Activated T-helper 17 cell treated with anti-CD3 and anti-CD28 coated beads, Interleukin-2, amount 50 U/mL, for 72 hours (primary cell): Measurements from ENCODE around the gene ONECUT3. TPM values are rescaled to one million over a fixed set of nuclear protein-coding genes. Genes with fewer than 3 reads are reported as not detected.

Source experiments
- ATAC-seq: fragments of 150-1000 bp; cut with Tn5 transposase; replicated peaks from 2 replicates; pipeline ENCODE4 v1.10.0; 2021; ENCODE audit warnings: mild to moderate bottlenecking, moderate library complexity
- H3K27ac Mint-ChIP-seq: one replicate; pipeline ENCODE4 v1.8.0; 2022; ENCODE audit warnings: mixed read lengths
- H3K27me3 Mint-ChIP-seq: one replicate; pipeline ENCODE4 v1.8.0; 2022; ENCODE audit warnings: mixed read lengths
- H3K36me3 Mint-ChIP-seq: one replicate; pipeline ENCODE4 v1.8.0; 2022; ENCODE audit warnings: low read depth, mild to moderate bottlenecking, mixed read lengths
- H3K4me1 Mint-ChIP-seq: one replicate; pipeline ENCODE4 v1.8.0; 2022; ENCODE audit warnings: mixed read lengths
- H3K4me3 Mint-ChIP-seq: one replicate; pipeline ENCODE4 v1.8.0; 2022; ENCODE audit warnings: mild to moderate bottlenecking, mixed read lengths
- H3K9me3 Mint-ChIP-seq: one replicate; pipeline ENCODE4 v1.8.0; 2022; ENCODE audit warnings: mixed read lengths
- total RNA-seq, 2 donors: library from RNA; stranded (reverse); gene quantifications; one replicate each; pipeline ENCODE4 v1.2.3, GENCODE V29; 2022

The ONECUT3 gene
- total RNA-seq, 2 donors from 2014 or later = not detected

- Mint-ChIP-seq H3K27ac (peak overlapping the region; percentile 67), H3K27me3 (no peaks in the 10 kb centered on the region), H3K4me1 (peaks cover 12% of the 10 kb centered on the region), H3K4me3 (peak overlapping the region; percentile 92), H3K36me3 (peaks cover 13% of the 10 kb centered on the region), H3K9me3 (no peaks in the 10 kb centered on the region)
- ATAC-seq = no peak
Observed at GRCh38 chr19:1813192-1814182, 60.2 kb downstream of the ONECUT3 start.

GRCh38 chr19:1814391-1814790, 61.1 kb downstream of the ONECUT3 start:
- Mint-ChIP-seq H3K27me3 (no peaks in the 10 kb centered on the region), H3K27ac (no peak overlapping the region), H3K9me3 (no peaks in the 10 kb centered on the region), H3K36me3 (peaks cover 13% of the 10 kb centered on the region), H3K4me1 (peaks cover 12% of the 10 kb centered on the region), H3K4me3 (no peak overlapping the region)
- no peak for ATAC-seq

GRCh38 chr19:1814833-1815604, 61.7 kb downstream of the ONECUT3 start:
- ATAC-seq = no peak
- Mint-ChIP-seq H3K4me3 (no peak overlapping the region), H3K36me3 (peaks cover 16% of the 10 kb centered on the region), H3K27ac (no peak overlapping the region), H3K27me3 (no peaks in the 10 kb centered on the region), H3K9me3 (no peaks in the 10 kb centered on the region), H3K4me1 (peaks cover 12% of the 10 kb centered on the region)

GRCh38 chr19:1815605-1816529, 62.6 kb downstream of the ONECUT3 start:
- H3K27me3 Mint-ChIP-seq = no peaks in the 10 kb centered on the region

GRCh38 chr19:1816530-1817298, 63.4 kb downstream of the ONECUT3 start:
- Mint-ChIP-seq H3K9me3 (no peaks in the 10 kb centered on the region), H3K36me3 (peaks cover 32% of the 10 kb centered on the region), H3K27me3 (no peaks in the 10 kb centered on the region), H3K4me1 (peaks cover 7% of the 10 kb centered on the region), H3K4me3 (no peak overlapping the region), H3K27ac (no peak overlapping the region)
- no peak for ATAC-seq

More at GRCh38 chr19:1815605-1816529, 62.6 kb downstream of the ONECUT3 start:
- no peak for ATAC-seq
- Mint-ChIP-seq H3K36me3 (peaks cover 24% of the 10 kb centered on the region), H3K4me3 (no peak overlapping the region), H3K27ac (no peak overlapping the region), H3K4me1 (peaks cover 12% of the 10 kb centered on the region), H3K9me3 (no peaks in the 10 kb centered on the region)

GRCh38 chr19:1817553-1818179, 64.4 kb downstream of the ONECUT3 start:
- Mint-ChIP-seq H3K4me1 (peaks cover 5% of the 10 kb centered on the region), H3K36me3 (peaks cover 40% of the 10 kb centered on the region), H3K27me3 (no peaks in the 10 kb centered on the region), H3K4me3 (no peak overlapping the region), H3K9me3 (no peaks in the 10 kb centered on the region), H3K27ac (no peak overlapping the region)
- no peak for ATAC-seq

- no peaks in the 10 kb centered on the region for H3K9me3 Mint-ChIP-seq
- ATAC-seq = no peak
Observed at GRCh38 chr19:1818549-1819195, 65.4 kb downstream of the ONECUT3 start.

GRCh38 chr19:1819341-1820255, 66.3 kb downstream of the ONECUT3 start:
- Mint-ChIP-seq H3K36me3 (peaks cover 53% of the 10 kb centered on the region), H3K27me3 (no peaks in the 10 kb centered on the region), H3K27ac (no peak overlapping the region), H3K4me3 (no peak overlapping the region), H3K9me3 (no peaks in the 10 kb centered on the region), H3K4me1 (no peaks in the 10 kb centered on the region)
- ATAC-seq = no peak

More at GRCh38 chr19:1818549-1819195, 65.4 kb downstream of the ONECUT3 start:
- H3K27me3 Mint-ChIP-seq = no peaks in the 10 kb centered on the region
- no peak overlapping the region for H3K4me3 Mint-ChIP-seq
- H3K4me1 Mint-ChIP-seq = no peaks in the 10 kb centered on the region
- H3K27ac Mint-ChIP-seq = no peak overlapping the region
- peaks cover 45% of the 10 kb centered on the region for H3K36me3 Mint-ChIP-seq

GRCh38 chr19:1822210-1822609, 68.9 kb downstream of the ONECUT3 start:
- ATAC-seq = no peak
- Mint-ChIP-seq H3K36me3 (peaks cover 66% of the 10 kb centered on the region), H3K27me3 (no peaks in the 10 kb centered on the region), H3K27ac (no peak overlapping the region), H3K4me3 (no peak overlapping the region), H3K9me3 (no peaks in the 10 kb centered on the region), H3K4me1 (no peaks in the 10 kb centered on the region)

- Mint-ChIP-seq H3K36me3 (peaks cover 62% of the 10 kb centered on the region), H3K4me1 (no peaks in the 10 kb centered on the region), H3K27me3 (no peaks in the 10 kb centered on the region), H3K4me3 (no peak overlapping the region), H3K9me3 (no peaks in the 10 kb centered on the region), H3K27ac (no peak overlapping the region)
- no peak for ATAC-seq
Observed at GRCh38 chr19:1823020-1823419, 69.7 kb downstream of the ONECUT3 start.

- Mint-ChIP-seq H3K27ac (no peak overlapping the region), H3K27me3 (no peaks in the 10 kb centered on the region), H3K9me3 (no peaks in the 10 kb centered on the region), H3K4me1 (no peaks in the 10 kb centered on the region), H3K4me3 (no peak overlapping the region), H3K36me3 (peaks cover 60% of the 10 kb centered on the region)
- no peak for ATAC-seq
Observed at GRCh38 chr19:1823539-1824251, 70.4 kb downstream of the ONECUT3 start.
